HUES64 (cell line): Measurements from ENCODE around the gene PAQR9.
"Not testable (repeated sequence)": the region's sequence is repeated elsewhere in the genome, so short reads cannot be mapped to it uniquely, and the experiment has no call there.

ENCODE experiments used
- H3K27ac ChIP-seq: 2 replicates; pipeline ENCODE4 v1.7.0; 2013; ENCODE audit warnings: low read depth, low read length, inconsistent platforms
- H3K27me3 ChIP-seq: 2 replicates; pipeline ENCODE4 v1.6.1; 2013; ENCODE audit warnings: mild to moderate bottlenecking, low read length; ENCODE audit not compliant: insufficient read depth
- H3K36me3 ChIP-seq: 2 replicates; pipeline ENCODE4 v1.6.1; 2013; ENCODE audit warnings: mild to moderate bottlenecking, low read length; ENCODE audit not compliant: insufficient read depth
- H3K4me1 ChIP-seq: 2 replicates; pipeline ENCODE4 v1.6.1; 2013; ENCODE audit warnings: mild to moderate bottlenecking, low read length, moderate library complexity; ENCODE audit not compliant: insufficient read depth
- H3K4me3 ChIP-seq: 2 replicates; pipeline ENCODE4 v1.5.1; 2013; ENCODE audit warnings: mild to moderate bottlenecking, low read length, moderate library complexity
- H3K9ac ChIP-seq: 2 replicates; pipeline ENCODE4 v1.6.1; 2013; ENCODE audit warnings: mild to moderate bottlenecking, low read depth, low read length
- H3K9me3 ChIP-seq: 2 replicates; pipeline ENCODE4 v1.6.1; 2013; ENCODE audit warnings: low read depth, low read length; ENCODE audit not compliant: insufficient read depth
- WGBS: fragments of 150-250, 120-280 bp; methylation state at CpG from one replicate; pipeline ENCODE4 v1.1.7; 2013; ENCODE audit warnings: missing lambda C conversion rate; 5-methylcytosine and 5-hydroxymethylcytosine counted together

Gene PAQR9

GRCh38 chr3:142998439-142998838 lies 35.0 kb upstream of the PAQR9 start:
- 94% methylated on average over 1 of the region's 3 CpGs for WGBS
- Histone ChIP-seq H3K27ac (no peak overlapping the region), H3K9me3 (no peaks in the 10 kb centered on the region), H3K9ac (no peak overlapping the region), H3K36me3 (no peaks in the 10 kb centered on the region), H3K4me1 (peaks cover 13% of the 10 kb centered on the region; the same call in 1 of the 2 replicates), H3K27me3 (no peaks in the 10 kb centered on the region), H3K4me3 (no peak overlapping the region)

DNA sequence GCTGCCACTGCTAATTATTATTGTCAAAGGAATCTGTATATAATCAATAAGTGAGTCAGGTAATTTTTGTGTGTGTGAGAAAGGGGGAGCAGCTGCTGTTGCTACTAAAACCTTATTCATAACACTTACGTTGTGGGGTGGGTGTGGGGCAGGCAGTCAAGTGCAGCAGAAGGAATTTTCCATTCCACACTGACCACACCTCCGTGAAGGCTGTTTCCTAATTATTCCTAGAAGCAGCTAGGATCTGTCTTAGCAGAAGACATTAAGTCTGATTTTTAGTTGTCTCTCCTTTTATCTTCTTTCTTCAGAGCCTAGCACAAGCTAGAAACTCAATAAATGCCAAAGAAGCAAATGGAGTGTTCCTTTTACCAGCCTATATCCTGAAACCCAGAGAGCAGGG lies 33.9 kb upstream of the PAQR9 start:
- Histone ChIP-seq H3K36me3 (no peaks in the 10 kb centered on the region), H3K9me3 (no peaks in the 10 kb centered on the region), H3K4me3 (no peak overlapping the region), H3K4me1 (peaks cover 8% of the 10 kb centered on the region; the same call in 1 of the 2 replicates), H3K27ac (no peak overlapping the region), H3K9ac (no peak overlapping the region), H3K27me3 (no peaks in the 10 kb centered on the region)
- WGBS, result 9% methylated on average over 1 of the region's 2 CpGs

DNA sequence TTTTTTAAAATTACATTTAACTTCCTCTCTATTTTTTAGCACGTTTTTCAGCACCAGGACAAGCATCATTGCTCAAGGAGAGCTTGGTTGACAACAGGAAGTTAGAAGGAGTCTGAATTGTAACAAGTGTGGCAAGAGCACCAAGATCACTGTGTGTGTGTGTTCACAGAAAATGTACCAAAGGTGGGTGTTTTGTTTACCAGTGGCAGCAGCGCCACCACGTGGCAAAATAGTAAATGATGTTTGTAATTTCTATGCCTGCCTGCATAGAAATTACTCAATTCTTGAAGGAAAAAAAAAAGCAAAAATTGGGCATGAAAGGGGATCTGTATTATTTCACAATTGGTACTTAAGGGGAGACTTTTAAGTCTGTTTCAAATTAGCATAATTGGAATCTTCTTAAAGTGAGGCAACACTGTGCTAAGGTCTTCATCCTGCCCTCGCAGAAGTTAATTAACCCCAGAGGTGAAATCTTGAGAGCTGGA lies 30.5 kb upstream of the PAQR9 start:
- Histone ChIP-seq H3K27me3 (no peaks in the 10 kb centered on the region), H3K4me1 (no peaks in the 10 kb centered on the region), H3K36me3 (no peaks in the 10 kb centered on the region), H3K27ac (no peak overlapping the region), H3K9ac (no peak overlapping the region), H3K9me3 (no peaks in the 10 kb centered on the region), H3K4me3 (no peak overlapping the region)
- WGBS, result 22% methylated on average over 4 of the region's 4 CpGs

DNA sequence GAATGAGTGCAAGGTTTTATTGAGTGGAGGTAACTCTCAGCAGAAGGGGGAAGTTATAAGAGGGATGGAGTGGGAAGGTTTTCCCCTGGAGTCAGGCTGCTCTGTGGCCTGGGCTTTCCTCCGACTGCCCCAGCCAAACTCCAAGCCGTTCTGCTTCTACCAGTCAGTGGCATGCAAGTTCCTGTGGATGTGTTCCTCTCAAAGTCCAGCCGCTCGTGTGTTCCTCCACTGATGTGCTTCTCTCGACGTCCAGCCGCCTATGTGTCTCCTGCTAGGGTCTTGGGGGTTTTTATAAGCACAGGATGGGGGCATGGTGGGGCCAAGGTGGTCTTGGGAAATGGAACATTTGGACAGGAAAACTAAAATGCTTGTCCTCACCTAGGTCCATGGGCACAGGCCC lies 28.8 kb upstream of the PAQR9 start:
- Histone ChIP-seq H3K4me3 (no peak overlapping the region), H3K27ac (no peak overlapping the region), H3K9ac (no peak overlapping the region), H3K27me3 (no peaks in the 10 kb centered on the region), H3K36me3 (no peaks in the 10 kb centered on the region), H3K9me3 (no peaks in the 10 kb centered on the region), H3K4me1 (no peaks in the 10 kb centered on the region)
- 90% methylated on average over 7 of the region's 7 CpGs for WGBS

GRCh38 chr3:142990721-142991120 lies 27.2 kb upstream of the PAQR9 start:
- Histone ChIP-seq H3K4me1 (no peaks in the 10 kb centered on the region), H3K9ac (no peak overlapping the region), H3K27ac (no peak overlapping the region), H3K9me3 (no peaks in the 10 kb centered on the region), H3K4me3 (no peak overlapping the region), H3K27me3 (no peaks in the 10 kb centered on the region), H3K36me3 (no peaks in the 10 kb centered on the region)
- 94% methylated on average over 5 of the region's 5 CpGs for WGBS

GRCh38 chr3:142988826-142989225 lies 25.4 kb upstream of the PAQR9 start:
- not testable (repeated sequence) for H3K4me3 ChIP-seq, H3K9me3 ChIP-seq, H3K27me3 ChIP-seq, H3K27ac ChIP-seq, H3K36me3 ChIP-seq, H3K9ac ChIP-seq, H3K4me1 ChIP-seq
- no CpG with 5 or more reads among the region's 3 CpGs for WGBS

GRCh38 chr3:142988221-142988620 lies 24.7 kb upstream of the PAQR9 start:
- H3K27me3 ChIP-seq, H3K9ac ChIP-seq, H3K9me3 ChIP-seq, H3K4me3 ChIP-seq, H3K27ac ChIP-seq, H3K36me3 ChIP-seq, H3K4me1 ChIP-seq: not testable (repeated sequence)
- 100% methylated on average over 2 of the region's 2 CpGs for WGBS

GRCh38 chr3:142987707-142988106 lies 24.2 kb upstream of the PAQR9 start:
- Histone ChIP-seq H3K4me1 (no peaks in the 10 kb centered on the region), H3K27me3 (no peaks in the 10 kb centered on the region), H3K36me3 (no peaks in the 10 kb centered on the region), H3K27ac (no peak overlapping the region), H3K4me3 (no peak overlapping the region), H3K9ac (no peak overlapping the region), H3K9me3 (no peaks in the 10 kb centered on the region)
- WGBS, result 42% methylated on average over 7 of the region's 7 CpGs

DNA sequence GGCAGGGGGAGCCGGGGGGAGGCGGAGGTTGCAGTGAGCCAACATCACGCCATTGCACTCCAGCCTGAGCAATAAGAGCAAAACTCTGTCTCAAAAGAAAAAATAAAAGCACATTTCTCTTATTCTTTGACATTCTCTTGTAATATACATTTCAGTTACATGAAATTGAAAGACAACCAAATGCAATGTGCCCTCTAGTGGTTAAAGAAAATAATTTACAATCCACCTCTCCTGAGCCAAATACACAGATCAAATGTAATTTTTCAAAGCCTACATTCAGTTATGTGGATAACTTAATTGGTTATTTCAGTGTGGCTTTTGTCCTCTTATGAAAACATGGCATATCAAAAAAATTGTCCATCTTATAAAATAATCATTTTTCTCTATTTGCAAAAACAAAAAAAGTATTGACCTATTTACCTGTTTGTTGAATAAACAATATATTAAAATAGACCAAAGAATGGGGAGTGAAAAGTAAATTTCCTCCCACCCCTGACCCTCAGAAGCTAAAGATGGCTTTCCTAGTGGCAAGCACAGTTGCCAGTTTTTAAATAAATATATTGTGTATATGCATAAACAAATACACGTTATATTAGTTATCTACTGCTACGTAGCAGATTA lies 23.7 kb upstream of the PAQR9 start:
- no peaks in the 10 kb centered on the region for H3K36me3 ChIP-seq
- no peak overlapping the region for H3K9ac ChIP-seq
- no peak overlapping the region for H3K4me3 ChIP-seq
- no peaks in the 10 kb centered on the region for H3K9me3 ChIP-seq
- peaks cover 3% of the 10 kb centered on the region for H3K4me1 ChIP-seq
- H3K27me3 ChIP-seq, result no peaks in the 10 kb centered on the region
- H3K27ac ChIP-seq, result no peak overlapping the region
- 81% methylated on average over 5 of the region's 5 CpGs for WGBS

DNA sequence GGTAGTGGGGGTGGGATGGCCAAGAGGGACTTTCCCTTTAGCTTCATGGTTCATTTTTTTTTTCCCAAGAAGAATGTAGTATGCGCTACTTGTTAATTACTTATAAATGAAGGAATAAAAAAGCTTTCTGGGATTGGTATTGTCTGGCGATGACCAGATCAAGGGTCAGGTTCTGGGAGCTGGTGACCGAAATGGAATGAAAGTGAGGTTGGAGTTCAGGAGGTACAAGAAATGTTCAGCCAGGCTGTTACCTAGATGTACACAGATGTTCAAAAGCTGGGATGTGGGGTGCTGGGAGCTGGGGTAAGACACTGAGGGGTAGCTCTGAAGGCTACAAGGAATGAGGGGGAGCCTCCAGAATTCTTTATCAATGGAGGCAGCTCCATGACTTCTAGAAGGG lies 20.8 kb upstream of the PAQR9 start:
- no peak overlapping the region for H3K4me3 ChIP-seq
- WGBS, result 95% methylated on average over 3 of the region's 3 CpGs
- H3K4me1 ChIP-seq, result peaks cover 14% of the 10 kb centered on the region
- no peak overlapping the region for H3K9ac ChIP-seq
- H3K9me3 ChIP-seq, result no peaks in the 10 kb centered on the region
- H3K36me3 ChIP-seq, result no peaks in the 10 kb centered on the region
- H3K27me3 ChIP-seq, result no peaks in the 10 kb centered on the region
- H3K27ac ChIP-seq, result no peak overlapping the region

DNA sequence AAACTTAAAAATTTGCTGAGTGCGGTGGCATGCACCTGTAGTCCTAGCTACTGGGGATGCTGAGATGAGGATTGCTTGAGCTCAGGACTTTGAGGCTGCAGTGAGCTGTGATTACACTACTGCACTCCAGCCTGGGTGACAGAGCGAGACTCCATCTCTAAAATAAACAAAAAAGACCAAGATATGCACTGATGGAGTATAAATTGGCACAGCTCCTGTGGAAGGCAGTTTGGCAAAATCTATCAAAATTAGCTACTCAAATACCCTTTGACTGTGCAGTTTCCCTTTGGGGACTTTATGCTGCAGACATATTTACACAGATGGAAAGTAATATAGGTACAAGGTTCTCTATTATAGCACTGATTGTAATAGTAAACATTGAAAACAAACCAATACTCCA lies 19.8 kb upstream of the PAQR9 start:
- no peak overlapping the region for H3K9ac ChIP-seq
- WGBS, result 91% methylated on average over 2 of the region's 2 CpGs
- no peaks in the 10 kb centered on the region for H3K9me3 ChIP-seq
- H3K27ac ChIP-seq, result no peak overlapping the region
- no peaks in the 10 kb centered on the region for H3K36me3 ChIP-seq
- no peak overlapping the region for H3K4me3 ChIP-seq
- no peaks in the 10 kb centered on the region for H3K27me3 ChIP-seq
- H3K4me1 ChIP-seq, result peaks cover 14% of the 10 kb centered on the region
